Lung (tissue), 12 donors: Measurements from ENCODE around the gene CLIP3. TPM values are rescaled to one million over a fixed set of nuclear protein-coding genes. Genes with fewer than 3 reads are reported as not detected.

Experiments
- ATAC-seq: fragments of 200-7000 bp; cut with Tn5 transposase; one replicate; pipeline ENCODE4 v1.9.1; 2020; ENCODE audit warnings: moderate number of reproducible peaks; ENCODE audit not compliant: insufficient read depth, low FRiP score
- DNase-seq, 3 donors: peaks; one replicate each; pipeline ENCODE4 v3.0.0-alpha.2; 2013 to 2017
- H3K27ac ChIP-seq, 2 donors: one replicate each; pipeline ENCODE4 v1.5.1; 2013; ENCODE audit warnings: mild to moderate bottlenecking in 2 of 2, moderate library complexity in 2 of 2, control low read depth in 1 of 2, inconsistent platforms in 1 of 2, low read depth in 1 of 2, low read length in 1 of 2
- H3K27me3 ChIP-seq, 3 donors: one replicate each; pipeline ENCODE4 v1.5.1; 2013; ENCODE audit warnings: low read length in 2 of 3; ENCODE audit not compliant: control insufficient read depth in 3 of 3, insufficient read depth in 3 of 3
- H3K36me3 ChIP-seq, 4 donors: one replicate each; pipeline ENCODE4 v1.5.1; 2013; ENCODE audit warnings: low read length in 4 of 4, mild to moderate bottlenecking in 1 of 4, moderate library complexity in 1 of 4; ENCODE audit not compliant: control insufficient read depth in 4 of 4, insufficient read depth in 4 of 4
- H3K4me1 ChIP-seq, 5 donors: one replicate each; pipeline ENCODE4 v1.5.1; 2013; ENCODE audit warnings: low read length in 5 of 5, mild to moderate bottlenecking in 2 of 5, moderate library complexity in 1 of 5; ENCODE audit not compliant: control insufficient read depth in 5 of 5, insufficient read depth in 5 of 5
- H3K4me3 ChIP-seq: one replicate; pipeline ENCODE4 v1.5.1; 2013; ENCODE audit warnings: mild to moderate bottlenecking, control low read depth, moderate library complexity
- H3K9ac ChIP-seq, 2 donors: one replicate each; pipeline ENCODE4 v1.5.1; 2013; ENCODE audit warnings: low read length in 2 of 2, control low read depth in 1 of 2; ENCODE audit not compliant: insufficient read depth in 1 of 2
- H3K9me3 ChIP-seq, 4 donors: one replicate each; pipeline ENCODE4 v1.5.1; 2013; ENCODE audit warnings: low read length in 3 of 4, mild to moderate bottlenecking in 1 of 4, moderate library complexity in 1 of 4; ENCODE audit not compliant: control insufficient read depth in 4 of 4, insufficient read depth in 3 of 4
- WGBS, 2 donors: extraction: QIAGEN DNeasy Blood & Tissue Kit; methylation state at CpG; one replicate each; pipeline ENCODE4 v1.1.7; 2013; 5-methylcytosine and 5-hydroxymethylcytosine counted together
- polyA plus RNA-seq, 2 donors: library from polyadenylated mRNA; stranded (reverse); fragments of 200-250 nt; gene quantifications; one replicate each; pipeline ENCODE4 v1.2.1, GENCODE V29; 2013
- total RNA-seq, 2 donors: library from RNA; depleted of rRNA in 1 of 2; stranded (reverse); fragments of >200 nt in 1 of 2; gene quantifications; one replicate each; pipeline ENCODE4 v1.2.1, GENCODE V29; 2014 to 2021
- TF ChIP-seq, protein P1 (sequence below): IDR thresholded peaks from 2 replicates; pipeline ENCODE4 v1.5.1; 2012; ENCODE audit warnings: mild to moderate bottlenecking; ENCODE audit errors: control extremely low read depth, extremely low read depth
- donor health status: control.
- donor health status: control.
- donor health status: Bipolar disorder and iron deficiency.
- donor health status: healthy.
- donor health status: DM: yes; HTN: yes; CAD: no.

Gene CLIP3
- total and polyA plus RNA-seq, 4 donors: 1.6 to 17.6 (median 5.3) TPM

DNA sequence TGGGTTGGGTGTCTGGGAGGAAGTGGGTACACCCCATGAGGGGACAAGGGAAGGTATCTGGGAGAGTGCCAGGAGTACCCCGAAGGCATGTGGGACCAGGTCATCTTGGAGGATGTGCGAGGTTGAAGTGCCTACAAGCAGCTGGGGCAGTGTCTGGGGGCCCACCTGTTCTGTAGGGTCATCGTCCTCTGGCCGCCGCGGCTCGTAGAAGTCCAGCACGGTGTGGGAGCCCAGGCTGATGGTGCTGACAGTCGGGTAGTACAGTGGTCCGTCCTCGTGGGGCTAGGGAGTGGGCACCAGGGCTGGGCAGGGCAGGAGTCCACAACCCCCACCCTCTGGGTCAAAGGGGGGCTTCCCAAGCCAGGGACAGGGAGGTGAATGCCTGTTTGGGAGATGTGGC is 22.3 kb downstream of the CLIP3 start:
- no peak overlapping the region for H3K4me3 ChIP-seq
- TF ChIP-seq, protein P1, sequence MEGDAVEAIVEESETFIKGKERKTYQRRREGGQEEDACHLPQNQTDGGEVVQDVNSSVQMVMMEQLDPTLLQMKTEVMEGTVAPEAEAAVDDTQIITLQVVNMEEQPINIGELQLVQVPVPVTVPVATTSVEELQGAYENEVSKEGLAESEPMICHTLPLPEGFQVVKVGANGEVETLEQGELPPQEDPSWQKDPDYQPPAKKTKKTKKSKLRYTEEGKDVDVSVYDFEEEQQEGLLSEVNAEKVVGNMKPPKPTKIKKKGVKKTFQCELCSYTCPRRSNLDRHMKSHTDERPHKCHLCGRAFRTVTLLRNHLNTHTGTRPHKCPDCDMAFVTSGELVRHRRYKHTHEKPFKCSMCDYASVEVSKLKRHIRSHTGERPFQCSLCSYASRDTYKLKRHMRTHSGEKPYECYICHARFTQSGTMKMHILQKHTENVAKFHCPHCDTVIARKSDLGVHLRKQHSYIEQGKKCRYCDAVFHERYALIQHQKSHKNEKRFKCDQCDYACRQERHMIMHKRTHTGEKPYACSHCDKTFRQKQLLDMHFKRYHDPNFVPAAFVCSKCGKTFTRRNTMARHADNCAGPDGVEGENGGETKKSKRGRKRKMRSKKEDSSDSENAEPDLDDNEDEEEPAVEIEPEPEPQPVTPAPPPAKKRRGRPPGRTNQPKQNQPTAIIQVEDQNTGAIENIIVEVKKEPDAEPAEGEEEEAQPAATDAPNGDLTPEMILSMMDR: no peak
- 95 to 97% methylated on average over 11 of the region's 11 CpGs for WGBS, 2 donors
- peaks cover 0 to 14% (median 3%) of the 10 kb centered on the region in 5 donors for H3K4me1 ChIP-seq
- H3K9ac ChIP-seq: no peak overlapping the region
- H3K27ac ChIP-seq: no peak overlapping the region
- no peaks in the 10 kb centered on the region for H3K36me3 ChIP-seq
- DNase-seq: no peak
- H3K27me3 ChIP-seq: no peaks in the 10 kb centered on the region
- H3K9me3 ChIP-seq: no peaks in the 10 kb centered on the region
- ATAC-seq: no peak

DNA sequence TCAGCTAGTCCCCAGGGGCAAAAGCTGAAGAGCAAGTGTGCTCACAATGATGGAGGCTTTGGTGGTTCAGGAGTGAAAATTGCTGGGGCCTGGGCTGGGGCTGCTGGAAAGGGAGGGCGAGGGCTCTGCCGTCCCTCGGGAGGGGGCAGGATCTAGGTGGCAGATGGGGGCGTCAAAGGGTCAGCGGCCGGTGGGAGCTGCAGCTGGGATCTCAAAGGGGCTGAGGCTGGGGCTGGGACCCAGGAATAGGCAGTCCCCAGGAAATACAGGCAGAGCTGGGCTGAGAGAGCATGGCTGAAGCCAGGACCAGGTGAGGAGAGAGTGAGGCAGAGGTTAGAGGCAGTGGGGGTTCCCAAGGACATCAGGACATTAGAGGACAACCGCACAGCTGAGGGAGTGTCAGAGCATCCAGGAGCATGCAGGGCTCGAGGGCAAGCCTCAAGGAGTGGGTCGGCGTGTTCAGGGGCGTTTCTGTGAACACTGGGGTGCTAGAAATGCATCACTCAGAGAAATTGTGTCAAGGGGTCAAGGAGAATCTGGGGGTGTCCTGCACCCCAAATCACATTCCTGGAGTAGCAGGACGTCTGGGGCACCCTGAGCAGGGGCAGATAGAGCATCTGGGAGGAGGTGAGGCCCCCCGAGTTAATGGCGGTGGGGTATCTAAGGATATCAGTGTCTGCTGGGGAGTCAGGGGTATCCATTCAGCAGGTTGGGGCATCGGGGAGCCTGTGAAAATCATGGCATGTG is 22.9 kb downstream of the CLIP3 start:
- DNase-seq (no peak), ATAC-seq (no peak)
- 61 to 73% methylated on average over 15 of the region's 15 CpGs for WGBS, 2 donors
- Histone ChIP-seq H3K27me3 (no peaks in the 10 kb centered on the region), H3K9ac (no peak overlapping the region), H3K4me1 (peaks cover 0 to 14% (median 3%) of the 10 kb centered on the region in 5 donors), H3K36me3 (no peaks in the 10 kb centered on the region), H3K4me3 (no peak overlapping the region), H3K27ac (no peak overlapping the region), H3K9me3 (no peaks in the 10 kb centered on the region)
- TF ChIP-seq, protein P1: no peak

DNA sequence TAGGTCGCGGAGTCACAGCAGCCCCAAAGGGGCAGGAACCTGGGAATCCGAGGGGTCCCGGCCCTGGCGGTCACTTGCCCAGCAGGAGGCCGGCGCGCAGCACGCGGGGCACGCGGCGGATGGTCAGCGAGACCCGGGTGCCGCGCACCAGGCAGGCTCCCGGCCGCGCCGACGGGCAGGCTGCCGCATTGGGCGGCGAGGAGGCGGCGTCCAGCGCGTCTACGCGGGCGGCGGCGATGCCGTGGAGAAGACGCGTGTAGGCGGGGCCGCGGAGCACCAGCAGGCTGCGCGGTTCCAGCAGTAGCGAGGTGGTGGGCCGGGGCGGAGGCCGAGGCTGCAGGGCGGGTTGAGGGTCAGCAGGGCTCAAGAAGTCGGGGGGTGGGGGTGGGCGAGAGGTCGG is 23.5 kb downstream of the CLIP3 start:
- TF ChIP-seq, protein P1: no peak
- peaks cover 0 to 9% (median 3%) of the 10 kb centered on the region in 5 donors for H3K4me1 ChIP-seq
- DNase-seq (peak; percentile 43 to 65 (median 54)), ATAC-seq (peak; percentile 61)
- WGBS, 2 donors: 1% methylated on average over 49 to 50 of the region's 50 CpGs
- no peaks in the 10 kb centered on the region for H3K27me3 ChIP-seq
- no peak overlapping the region for H3K4me3 ChIP-seq
- peak overlapping the region in 1 of 2 donors; percentile 69 for H3K27ac ChIP-seq
- H3K36me3 ChIP-seq: peaks cover 0 to 3% (median 0%) of the 10 kb centered on the region in 4 donors
- no peak overlapping the region for H3K9ac ChIP-seq
- H3K9me3 ChIP-seq: no peaks in the 10 kb centered on the region
